ENCODE measurements around the gene TERT. TPM values are rescaled to one million over a fixed set of nuclear protein-coding genes. Genes with fewer than 3 reads are reported as not detected.
"Not testable (repeated sequence)": the region's sequence is repeated elsewhere in the genome, so short reads cannot be mapped to it uniquely, and the experiment has no call there.

TERT gene
- total RNA-seq, 2 donors from 2014 or later: 3.6 TPM; not detected in 1

- DNase-seq (ENCODE audit: low spot score): no peak
- Histone ChIP-seq H3K27me3 (replicated peaks; ENCODE audit: insufficient read depth) (no peaks in the 10 kb centered on the region), H3K36me3 (no peaks in the 10 kb centered on the region), H3K4me1 (replicated peaks) (no peaks in the 10 kb centered on the region), H3K4me3 (no peak overlapping the region), H3K9me3 (no peaks in the 10 kb centered on the region), H3K27ac (no peak overlapping the region)
- TF ChIP-seq POLR2A (IDR thresholded peaks at IDR 0.05): no peak
- TF ChIP-seq POLR2AphosphoS5 (IDR thresholded peaks at IDR 0.05): no peak
- TF ChIP-seq CTCF (IDR thresholded peaks at IDR 0.05): no peak
- intact Hi-C loops (cut with DNase I): no loop called here
- WGBS: 95% methylated on average over 38 of the region's 42 CpGs
Measured at GRCh38 chr5:1278656-1279442, 16.0 kb downstream of the TERT start.

- intact Hi-C loops (cut with DNase I): no loop called here
- no peak for DNase-seq (ENCODE audit: low spot score)
- WGBS: 94% methylated on average over 13 of the region's 13 CpGs
- H3K4me3 ChIP-seq: no peak overlapping the region
- no peaks in the 10 kb centered on the region for H3K9me3 ChIP-seq
- no peak overlapping the region for H3K27ac ChIP-seq
- H3K27me3 ChIP-seq (replicated peaks; ENCODE audit: insufficient read depth): no peaks in the 10 kb centered on the region
- no peak for TF ChIP-seq POLR2A (IDR thresholded peaks at IDR 0.05)
- no peak for TF ChIP-seq POLR2AphosphoS5 (IDR thresholded peaks at IDR 0.05)
- TF ChIP-seq CTCF (IDR thresholded peaks at IDR 0.05): no peak
- no peaks in the 10 kb centered on the region for H3K4me1 ChIP-seq (replicated peaks)
- no peaks in the 10 kb centered on the region for H3K36me3 ChIP-seq
Measured at GRCh38 chr5:1278216-1278615, 16.7 kb downstream of the TERT start.

GRCh38 chr5:1277781-1278180 is 17.1 kb downstream of the TERT start:
- DNase-seq (ENCODE audit: low spot score): no peak
- TF ChIP-seq POLR2A (IDR thresholded peaks at IDR 0.05): no peak
- no peak for TF ChIP-seq POLR2AphosphoS5 (IDR thresholded peaks at IDR 0.05)
- no peak for TF ChIP-seq CTCF (IDR thresholded peaks at IDR 0.05)
- intact Hi-C loops (cut with DNase I): no loop called here
- H3K36me3 ChIP-seq: no peaks in the 10 kb centered on the region
- no peaks in the 10 kb centered on the region for H3K27me3 ChIP-seq (replicated peaks; ENCODE audit: insufficient read depth)
- WGBS: 95% methylated on average over 10 of the region's 10 CpGs
- H3K27ac ChIP-seq: no peak overlapping the region
- H3K4me1 ChIP-seq (replicated peaks): no peaks in the 10 kb centered on the region
- no peak overlapping the region for H3K4me3 ChIP-seq
- no peaks in the 10 kb centered on the region for H3K9me3 ChIP-seq

GRCh38 chr5:1277331-1277730 is 17.5 kb downstream of the TERT start:
- Histone ChIP-seq H3K9me3 (no peaks in the 10 kb centered on the region), H3K27ac (no peak overlapping the region), H3K27me3 (replicated peaks; ENCODE audit: insufficient read depth) (no peaks in the 10 kb centered on the region), H3K4me3 (no peak overlapping the region), H3K4me1 (replicated peaks) (no peaks in the 10 kb centered on the region), H3K36me3 (no peaks in the 10 kb centered on the region)
- intact Hi-C loops (cut with DNase I): no loop called here
- DNase-seq (ENCODE audit: low spot score): no peak
- WGBS: 87% methylated on average over 21 of the region's 21 CpGs
- TF ChIP-seq POLR2A (IDR thresholded peaks at IDR 0.05): no peak

- intact Hi-C loops (cut with DNase I): no loop called here
- H3K4me1 ChIP-seq (replicated peaks): no peaks in the 10 kb centered on the region
- WGBS: 86% methylated on average over 20 of the region's 20 CpGs
- H3K9me3 ChIP-seq: no peaks in the 10 kb centered on the region
- TF ChIP-seq POLR2A (IDR thresholded peaks at IDR 0.05) (no peak), CTCF (IDR thresholded peaks at IDR 0.05) (no peak), POLR2AphosphoS5 (IDR thresholded peaks at IDR 0.05) (no peak)
- no peak for DNase-seq (ENCODE audit: low spot score)
- no peak overlapping the region for H3K4me3 ChIP-seq
- no peaks in the 10 kb centered on the region for H3K27me3 ChIP-seq (replicated peaks; ENCODE audit: insufficient read depth)
- H3K36me3 ChIP-seq: no peaks in the 10 kb centered on the region
- no peak overlapping the region for H3K27ac ChIP-seq
Measured at GRCh38 chr5:1276930-1277329, 17.9 kb downstream of the TERT start.

GRCh38 chr5:1275397-1276391 is 19.2 kb downstream of the TERT start:
- DNase-seq (ENCODE audit: low spot score); intact Hi-C loops (cut with DNase I); H3K4me1 ChIP-seq (replicated peaks); H3K36me3 ChIP-seq; H3K27me3 ChIP-seq (replicated peaks; ENCODE audit: insufficient read depth); H3K27ac ChIP-seq; H3K4me3 ChIP-seq; H3K9me3 ChIP-seq: not testable (repeated sequence)
- WGBS: 75% methylated on average over 10 of the region's 10 CpGs

All from prostate gland (tissue), 2 donors.